NB4 (cell line): ENCODE measurements around the gene ZNF500.
A peak's percentile ranks its signal among the peaks of the same experiment; 100 is the strongest.

ENCODE experiments used
- DNase-seq: peaks from one replicate; pipeline ENCODE4 v3.0.0; 2010; ENCODE audit warnings: low read depth
- H3K4me3 ChIP-seq: one replicate; pipeline ENCODE4 v1.5.1; 2011; ENCODE audit warnings: mild to moderate bottlenecking, low read depth, low read length, moderate library complexity
- MAX ChIP-seq: IDR thresholded peaks from 2 replicates; pipeline ENCODE4 v1.6.1; 2011; ENCODE audit warnings: low read depth, low read length
- MYC ChIP-seq: IDR thresholded peaks from 2 replicates; pipeline ENCODE4 v1.6.1; 2011; ENCODE audit warnings: low read depth, low read length
- POLR2A ChIP-seq: IDR thresholded peaks from 2 replicates; pipeline ENCODE4 v1.6.1; 2011; ENCODE audit warnings: mild to moderate bottlenecking; ENCODE audit not compliant: insufficient read length; ENCODE audit errors: extremely low read depth
- TF ChIP-seq, protein P1 (sequence below): IDR thresholded peaks from one replicate; pipeline ENCODE4 v1.5.1; 2012; ENCODE audit warnings: low read depth, low read length

The ZNF500 gene

GRCh38 chr16:4811242-4811641 is 44.3 kb upstream of the ZNF500 start:
- H3K4me3 ChIP-seq: no peak overlapping the region
- no peak for TF ChIP-seq POLR2A
- no peak for TF ChIP-seq MAX
- TF ChIP-seq, protein P1, sequence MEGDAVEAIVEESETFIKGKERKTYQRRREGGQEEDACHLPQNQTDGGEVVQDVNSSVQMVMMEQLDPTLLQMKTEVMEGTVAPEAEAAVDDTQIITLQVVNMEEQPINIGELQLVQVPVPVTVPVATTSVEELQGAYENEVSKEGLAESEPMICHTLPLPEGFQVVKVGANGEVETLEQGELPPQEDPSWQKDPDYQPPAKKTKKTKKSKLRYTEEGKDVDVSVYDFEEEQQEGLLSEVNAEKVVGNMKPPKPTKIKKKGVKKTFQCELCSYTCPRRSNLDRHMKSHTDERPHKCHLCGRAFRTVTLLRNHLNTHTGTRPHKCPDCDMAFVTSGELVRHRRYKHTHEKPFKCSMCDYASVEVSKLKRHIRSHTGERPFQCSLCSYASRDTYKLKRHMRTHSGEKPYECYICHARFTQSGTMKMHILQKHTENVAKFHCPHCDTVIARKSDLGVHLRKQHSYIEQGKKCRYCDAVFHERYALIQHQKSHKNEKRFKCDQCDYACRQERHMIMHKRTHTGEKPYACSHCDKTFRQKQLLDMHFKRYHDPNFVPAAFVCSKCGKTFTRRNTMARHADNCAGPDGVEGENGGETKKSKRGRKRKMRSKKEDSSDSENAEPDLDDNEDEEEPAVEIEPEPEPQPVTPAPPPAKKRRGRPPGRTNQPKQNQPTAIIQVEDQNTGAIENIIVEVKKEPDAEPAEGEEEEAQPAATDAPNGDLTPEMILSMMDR: no peak
- no peak for TF ChIP-seq MYC
- DNase-seq: no peak

- TF ChIP-seq POLR2A: no peak
- H3K4me3 ChIP-seq: no peak overlapping the region
- DNase-seq: no peak
Measured at GRCh38 chr16:4806280-4806679, 39.3 kb upstream of the ZNF500 start.

DNA sequence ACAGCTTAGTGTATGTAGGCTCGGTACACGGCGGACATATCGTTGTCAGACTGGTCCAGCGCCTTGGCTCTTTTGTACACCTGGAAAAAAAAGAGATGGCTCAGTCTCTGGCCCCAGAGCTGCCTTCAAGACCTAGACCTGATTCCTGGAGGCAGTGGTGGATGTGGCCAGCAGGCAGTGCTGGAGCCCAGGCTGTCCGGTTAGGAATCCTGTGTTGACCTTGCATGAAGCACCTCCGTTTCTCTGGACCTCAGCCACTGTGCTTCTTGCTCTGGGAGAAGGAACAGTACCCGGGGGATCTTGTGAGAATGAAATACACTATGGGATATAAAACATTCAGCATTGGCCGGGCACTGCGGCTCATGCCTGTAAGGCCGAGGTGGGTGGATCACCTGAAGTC is 38.3 kb upstream of the ZNF500 start:
- no peak for TF ChIP-seq MYC
- TF ChIP-seq, protein P1: no peak
- TF ChIP-seq POLR2A: no peak
- TF ChIP-seq MAX: no peak
- DNase-seq: no peak
- no peak overlapping the region for H3K4me3 ChIP-seq

GRCh38 chr16:4803898-4804762 is 37.2 kb upstream of the ZNF500 start:
- no peak overlapping the region for H3K4me3 ChIP-seq
- TF ChIP-seq MYC: no peak
- TF ChIP-seq MAX: no peak
- no peak for TF ChIP-seq POLR2A
- TF ChIP-seq, protein P1: no peak
- DNase-seq: no peak

GRCh38 chr16:4803401-4803844 is 36.5 kb upstream of the ZNF500 start:
- H3K4me3 ChIP-seq: peak overlapping the region; percentile 60
- TF ChIP-seq MAX: no peak
- TF ChIP-seq, protein P1: no peak
- no peak for TF ChIP-seq MYC
- TF ChIP-seq POLR2A: no peak
- DNase-seq: peak; percentile 43

GRCh38 chr16:4802659-4803287 is 35.8 kb upstream of the ZNF500 start:
- TF ChIP-seq POLR2A (no peak), MAX (no peak), MYC (no peak)
- TF ChIP-seq, protein P1: no peak
- peak; percentile 92 for DNase-seq
- H3K4me3 ChIP-seq: peak overlapping the region; percentile 73
